BJ (cell line): ENCODE measurements around the gene CCL19. TPM values are rescaled to one million over a fixed set of nuclear protein-coding genes. Genes with fewer than 3 reads are reported as not detected.

Source experiments
- CTCF ChIA-PET: fragments of 350-600 bp; formaldehyde crosslinking; extraction: SDS; loops from one replicate; lab custom pipeline; 2021; ENCODE audit warnings: antibody characterized with exemption, inconsistent platforms; lab: Yijun Ruan, JAX
- POLR2A ChIA-PET: fragments of 300-600 bp; sonication (Branson Sonifier 250); formaldehyde crosslinking; extraction: SDS; loops from one replicate; lab custom pipeline; 2021; ENCODE audit warnings: antibody characterized with exemption; lab: Charles Lee
- DNase-seq: peaks from one replicate; pipeline ENCODE4 v3.0.0-alpha.2; 2011; ENCODE audit warnings: low read depth
- H3K27me3 ChIP-seq: 2 replicates; pipeline ENCODE4 v1.6.0; 2011; ENCODE audit warnings: low read length; ENCODE audit not compliant: control insufficient read depth, insufficient read depth
- H3K36me3 ChIP-seq: 2 replicates; pipeline ENCODE4 v1.5.1; 2011; ENCODE audit warnings: low read length; ENCODE audit not compliant: control insufficient read depth, insufficient read depth
- H3K4me3 ChIP-seq: 2 replicates; pipeline ENCODE4 v1.5.1; 2011; ENCODE audit warnings: low read depth, mild to moderate bottlenecking, control low read depth, low read length
- CTCF ChIP-seq: IDR thresholded peaks from 2 replicates; pipeline ENCODE4 v1.5.1; 2011; ENCODE audit warnings: low read depth, mild to moderate bottlenecking, control low read depth, inconsistent platforms, low read length, moderate library complexity; ENCODE audit not compliant: insufficient read depth
- polyA plus RNA-seq: library from polyadenylated mRNA; depleted of rRNA; stranded (reverse); fragments of >200 nt; gene quantifications from 2 replicates; pipeline ENCODE4 v1.2.3, GENCODE V29; 2011

The CCL19 gene
- polyA plus RNA-seq, 1 experiment: not detected

GRCh38 chr9:34664281-34665066 lies 26.6 kb downstream of the CCL19 start:
- H3K4me3 ChIP-seq: peak overlapping the region; percentile 93
- ChIA-PET CTCF (interaction anchor here (0.7 to 3.0 kb wide), 20 partner anchors 10 to 947 kb away, joined by 3 to 42 read pairs (median 5); partner anchors contain the start of genes GALT, IL11RA and SIGMAR1), POLR2A (interaction anchor here (1.2 kb wide), 1 partner anchor 11 kb away, joined by 6 read pairs; no protein-coding TSS in a partner anchor)
- H3K36me3 ChIP-seq: peaks cover 8% of the 10 kb centered on the region
- no peak for DNase-seq
- TF ChIP-seq CTCF: peak; percentile 100
- H3K27me3 ChIP-seq: no peaks in the 10 kb centered on the region

GRCh38 chr9:34663303-34663605 lies 27.8 kb downstream of the CCL19 start:
- CTCF ChIA-PET: interaction anchor here (0.8 to 3.0 kb wide), 13 partner anchors 8 to 46 kb away, joined by 3 to 42 read pairs (median 5); partner anchors contain the start of genes GALT, IL11RA and SIGMAR1
- POLR2A ChIA-PET: no interaction called here
- H3K36me3 ChIP-seq: peaks cover 7% of the 10 kb centered on the region
- no peaks in the 10 kb centered on the region for H3K27me3 ChIP-seq
- no peak for DNase-seq
- no peak overlapping the region for H3K4me3 ChIP-seq
- TF ChIP-seq CTCF: no peak

DNA sequence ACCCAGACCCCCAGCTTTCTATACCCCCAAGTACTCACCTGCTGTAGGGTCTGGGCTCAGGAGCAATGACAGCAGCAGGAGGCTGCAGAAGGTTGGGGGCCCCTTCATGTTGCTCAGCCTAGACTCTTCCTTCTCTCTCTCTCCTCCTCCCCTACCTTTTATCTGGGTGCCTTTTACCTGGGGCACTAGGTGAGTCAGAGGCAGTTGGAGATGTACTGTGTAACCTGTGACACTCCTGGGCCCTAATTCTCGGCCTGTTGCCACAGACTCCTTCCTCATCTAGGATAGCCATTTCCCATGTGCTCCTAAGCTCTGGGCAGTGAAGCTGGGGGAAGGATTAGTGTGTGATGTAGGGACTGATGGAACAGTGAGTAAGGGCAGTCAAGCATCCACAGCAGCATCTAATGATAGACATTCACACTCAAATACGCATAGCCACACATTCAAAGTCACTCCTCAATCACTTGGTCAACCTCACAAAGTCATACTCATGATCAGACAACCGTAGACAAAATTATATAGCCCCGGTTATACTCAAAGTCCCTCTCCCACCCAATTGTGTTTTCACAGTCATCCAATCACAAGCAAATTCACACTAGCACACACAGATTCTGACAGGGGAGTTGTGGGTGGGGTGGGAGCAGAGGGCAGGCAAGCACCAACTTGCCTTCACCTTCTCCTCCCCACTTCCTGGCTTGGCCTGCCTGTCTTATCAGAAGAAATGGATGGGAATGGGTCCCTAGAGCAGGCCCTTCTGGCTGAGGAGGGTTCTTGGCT lies 28.4 kb downstream of the CCL19 start, which contains the start of gene CCL27:
Gene CCL27, minus strand, starts transcription at position 132 of the 777 bp plus-strand sequence. Its CDS starts 24 bp downstream, at position 108.
- DNase-seq: no peak
- no peaks in the 10 kb centered on the region for H3K27me3 ChIP-seq
- ChIA-PET CTCF (interaction anchor here (0.7 to 3.0 kb wide), 14 partner anchors 8 to 49 kb away, joined by 3 to 42 read pairs (median 3); partner anchors contain the start of genes GALT, IL11RA and SIGMAR1), POLR2A (no interaction called here)
- H3K4me3 ChIP-seq: no peak within 1 kb of the TSS
- H3K36me3 ChIP-seq: peaks cover 4% of the 10 kb centered on the region
- no peak for TF ChIP-seq CTCF

- ChIA-PET CTCF (interaction anchor here (1.0 to 3.4 kb wide), 5 partner anchors 12 to 43 kb away, joined by 3 to 9 read pairs (median 4); partner anchors contain the start of gene GALT), POLR2A (no interaction called here)
- H3K36me3 ChIP-seq: peaks cover 4% of the 10 kb centered on the region
- TF ChIP-seq CTCF: no peak
- no peaks in the 10 kb centered on the region for H3K27me3 ChIP-seq
- DNase-seq: no peak
- no peak overlapping the region for H3K4me3 ChIP-seq
Measured at GRCh38 chr9:34659592-34660253, 31.4 kb downstream of the CCL19 start.
